Cardiac fibroblast (primary cell): ENCODE data around the gene MLLT1.

Experiments
- DNase-seq, 2 donors: peaks; one replicate each; pipeline versions ENCODE4 v3.0.0 to v3.0.0-alpha.2; 2010; ENCODE audit warnings: low read depth in 2 of 2
- H3K4me3 ChIP-seq, 2 donors: replicated peaks in 1 of 2; 1 replicate in 1 of 2; 2 replicates in 1 of 2; pipeline ENCODE4 v1.5.1; 2011; ENCODE audit warnings: low read depth in 2 of 2, low read length in 2 of 2, mild to moderate bottlenecking in 2 of 2, moderate library complexity in 1 of 2
- TF ChIP-seq, protein P1 (sequence below): IDR thresholded peaks from one replicate; pipeline ENCODE4 v1.5.1; 2011; ENCODE audit warnings: low read depth, mild to moderate bottlenecking, low read length, inconsistent platforms

The MLLT1 gene

DNA sequence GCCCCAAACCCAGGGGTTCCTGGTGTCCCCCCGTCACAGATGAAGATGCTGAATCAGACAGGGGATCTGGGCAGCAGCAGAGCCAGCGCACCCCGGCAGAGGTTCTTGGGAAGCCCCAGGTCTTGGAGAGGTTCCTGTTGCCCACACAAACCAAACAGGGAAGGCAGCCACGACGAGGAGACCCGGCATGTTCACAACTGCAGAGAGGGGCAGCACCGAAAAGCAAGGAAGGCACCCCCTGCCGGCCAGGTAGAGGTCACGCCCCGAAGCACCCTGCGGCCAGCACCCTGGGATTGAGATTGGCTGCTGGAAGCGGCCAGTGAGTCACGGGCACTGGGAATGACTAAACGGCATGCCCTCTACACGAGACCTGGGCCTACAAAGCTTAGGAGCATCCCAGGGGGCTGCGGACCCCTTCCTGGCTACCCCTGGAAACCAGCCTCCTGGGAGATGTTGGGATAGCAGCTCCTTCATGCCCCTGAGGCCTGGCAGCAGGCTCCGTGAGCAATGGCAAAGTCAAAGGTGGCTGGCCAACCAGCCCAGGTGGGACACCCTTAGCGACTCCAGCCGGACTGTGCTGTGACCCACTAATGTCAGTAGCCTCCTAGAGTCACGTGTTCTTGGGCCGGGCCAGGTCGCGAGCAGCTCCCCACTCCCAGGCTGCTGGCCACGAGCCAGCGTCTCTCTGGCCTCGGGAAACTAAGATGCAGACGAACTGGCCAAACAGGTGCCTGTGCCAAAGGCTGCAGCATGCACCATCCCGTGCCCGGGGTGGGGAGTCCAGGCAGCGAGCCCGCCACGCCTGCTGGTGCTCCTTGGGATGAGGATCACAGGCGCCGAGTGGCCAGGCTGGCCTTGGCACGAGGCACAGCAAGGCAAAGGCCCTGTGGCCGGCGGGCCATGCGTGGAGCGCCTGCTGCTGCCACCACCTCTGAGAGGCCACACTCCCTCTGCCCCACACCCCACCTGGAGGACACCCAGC is 43.2 kb downstream of the MLLT1 start:
- no peak overlapping the region for H3K4me3 ChIP-seq
- DNase-seq = no peak
- TF ChIP-seq, protein P1, sequence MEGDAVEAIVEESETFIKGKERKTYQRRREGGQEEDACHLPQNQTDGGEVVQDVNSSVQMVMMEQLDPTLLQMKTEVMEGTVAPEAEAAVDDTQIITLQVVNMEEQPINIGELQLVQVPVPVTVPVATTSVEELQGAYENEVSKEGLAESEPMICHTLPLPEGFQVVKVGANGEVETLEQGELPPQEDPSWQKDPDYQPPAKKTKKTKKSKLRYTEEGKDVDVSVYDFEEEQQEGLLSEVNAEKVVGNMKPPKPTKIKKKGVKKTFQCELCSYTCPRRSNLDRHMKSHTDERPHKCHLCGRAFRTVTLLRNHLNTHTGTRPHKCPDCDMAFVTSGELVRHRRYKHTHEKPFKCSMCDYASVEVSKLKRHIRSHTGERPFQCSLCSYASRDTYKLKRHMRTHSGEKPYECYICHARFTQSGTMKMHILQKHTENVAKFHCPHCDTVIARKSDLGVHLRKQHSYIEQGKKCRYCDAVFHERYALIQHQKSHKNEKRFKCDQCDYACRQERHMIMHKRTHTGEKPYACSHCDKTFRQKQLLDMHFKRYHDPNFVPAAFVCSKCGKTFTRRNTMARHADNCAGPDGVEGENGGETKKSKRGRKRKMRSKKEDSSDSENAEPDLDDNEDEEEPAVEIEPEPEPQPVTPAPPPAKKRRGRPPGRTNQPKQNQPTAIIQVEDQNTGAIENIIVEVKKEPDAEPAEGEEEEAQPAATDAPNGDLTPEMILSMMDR = no peak

DNA sequence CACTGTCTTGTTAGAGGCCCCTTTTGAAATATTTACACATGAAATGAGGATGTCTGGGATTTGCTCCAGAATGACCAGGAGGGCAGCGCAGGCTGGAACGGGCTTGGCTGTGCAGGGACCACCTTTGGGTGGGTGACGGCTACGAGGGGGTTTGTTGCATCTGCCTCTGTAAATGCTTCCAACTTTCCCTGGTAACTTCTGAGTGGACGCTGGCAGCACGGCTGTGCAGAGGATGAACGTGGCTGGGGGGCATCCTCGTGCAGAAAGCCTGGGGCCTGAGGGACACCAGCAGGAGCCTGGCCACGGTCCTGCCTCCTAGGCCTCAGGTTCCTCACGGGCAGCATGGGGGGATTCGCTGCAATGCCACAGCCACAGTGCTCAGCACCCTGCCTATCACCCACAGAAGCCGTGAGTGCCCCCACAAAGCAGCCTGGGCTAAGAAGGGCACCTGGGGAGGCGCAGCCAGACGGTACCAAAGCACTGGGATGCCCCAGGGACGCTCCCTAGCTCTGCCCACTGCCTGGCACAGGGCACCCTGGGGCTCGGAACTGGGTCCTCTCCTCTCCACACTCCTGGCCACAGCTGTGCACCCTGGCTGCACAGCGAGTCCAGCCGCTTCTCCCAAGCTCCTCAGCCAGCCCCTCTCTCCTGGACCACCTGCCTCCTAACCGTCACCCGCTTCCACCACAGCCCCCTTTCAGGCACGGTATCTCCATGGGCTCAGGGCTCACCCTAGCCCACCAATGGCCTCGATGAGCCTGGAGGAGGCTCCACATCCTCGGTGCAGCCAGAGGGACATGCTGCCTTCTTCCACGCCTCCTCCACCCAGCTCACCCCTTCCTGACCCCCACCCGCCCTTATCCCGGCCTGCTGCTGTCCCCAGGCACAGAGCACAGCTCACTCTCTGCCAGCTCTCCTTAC is 44.5 kb downstream of the MLLT1 start:
- TF ChIP-seq, protein P1 = no peak
- no peak overlapping the region for H3K4me3 ChIP-seq
- no peak for DNase-seq

DNA sequence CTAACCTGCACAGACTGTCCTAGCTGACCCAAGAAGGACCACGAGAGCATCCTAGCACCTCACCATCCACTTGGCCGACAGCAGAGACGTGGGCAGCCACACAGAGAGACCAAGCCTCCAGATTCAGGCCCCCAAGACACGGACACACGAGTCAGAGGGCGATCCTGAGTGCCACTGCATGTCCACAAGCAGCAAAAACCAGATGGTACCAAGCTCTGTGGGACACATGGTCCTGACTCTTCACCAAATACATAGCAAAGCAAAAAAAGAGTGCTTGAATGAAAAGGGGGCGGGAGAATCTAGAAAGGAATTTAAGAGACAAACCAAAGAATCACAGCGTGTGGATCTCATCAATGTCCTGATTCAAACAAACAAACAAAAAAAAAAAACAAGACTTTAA is 45.2 kb downstream of the MLLT1 start:
- DNase-seq = no peak
- H3K4me3 ChIP-seq = no peak overlapping the region
- TF ChIP-seq, protein P1 = no peak

DNA sequence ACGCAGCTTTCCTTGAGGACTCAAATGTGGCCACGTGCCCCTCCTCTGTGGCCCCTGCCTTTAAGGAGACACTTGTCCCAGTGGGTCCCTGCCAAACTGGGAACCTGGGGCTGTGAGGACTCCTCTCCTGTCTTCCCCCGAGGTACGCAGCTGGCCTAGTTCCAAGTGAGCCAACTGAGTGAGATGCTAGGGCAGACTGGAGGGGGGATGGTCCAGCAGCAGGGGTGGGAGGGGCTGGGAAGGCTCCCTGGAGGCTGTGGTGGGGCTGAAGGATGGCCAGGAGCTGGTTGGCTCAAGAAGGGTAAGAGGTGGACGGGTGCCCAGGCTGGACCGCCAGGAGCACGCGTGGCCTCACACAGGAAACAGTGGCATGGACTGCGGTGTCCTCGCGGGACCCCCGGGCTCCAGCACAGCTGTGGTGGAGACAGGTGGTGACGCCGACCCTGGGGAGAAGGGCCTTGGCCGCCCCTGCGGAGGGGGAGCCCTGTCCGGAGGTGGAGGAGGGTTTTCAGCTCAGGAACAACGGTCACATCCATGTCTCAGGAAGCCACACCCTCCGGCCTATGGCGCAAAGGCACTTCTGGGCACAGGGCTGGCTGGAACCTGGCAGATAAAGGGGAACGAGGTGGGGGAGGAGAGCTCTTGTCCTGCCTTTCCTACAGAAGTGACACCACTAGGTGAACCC is 45.8 kb downstream of the MLLT1 start:
- TF ChIP-seq, protein P1 = no peak
- H3K4me3 ChIP-seq = no peak overlapping the region
- peak in 1 of 2 donors; percentile 44 for DNase-seq

DNA sequence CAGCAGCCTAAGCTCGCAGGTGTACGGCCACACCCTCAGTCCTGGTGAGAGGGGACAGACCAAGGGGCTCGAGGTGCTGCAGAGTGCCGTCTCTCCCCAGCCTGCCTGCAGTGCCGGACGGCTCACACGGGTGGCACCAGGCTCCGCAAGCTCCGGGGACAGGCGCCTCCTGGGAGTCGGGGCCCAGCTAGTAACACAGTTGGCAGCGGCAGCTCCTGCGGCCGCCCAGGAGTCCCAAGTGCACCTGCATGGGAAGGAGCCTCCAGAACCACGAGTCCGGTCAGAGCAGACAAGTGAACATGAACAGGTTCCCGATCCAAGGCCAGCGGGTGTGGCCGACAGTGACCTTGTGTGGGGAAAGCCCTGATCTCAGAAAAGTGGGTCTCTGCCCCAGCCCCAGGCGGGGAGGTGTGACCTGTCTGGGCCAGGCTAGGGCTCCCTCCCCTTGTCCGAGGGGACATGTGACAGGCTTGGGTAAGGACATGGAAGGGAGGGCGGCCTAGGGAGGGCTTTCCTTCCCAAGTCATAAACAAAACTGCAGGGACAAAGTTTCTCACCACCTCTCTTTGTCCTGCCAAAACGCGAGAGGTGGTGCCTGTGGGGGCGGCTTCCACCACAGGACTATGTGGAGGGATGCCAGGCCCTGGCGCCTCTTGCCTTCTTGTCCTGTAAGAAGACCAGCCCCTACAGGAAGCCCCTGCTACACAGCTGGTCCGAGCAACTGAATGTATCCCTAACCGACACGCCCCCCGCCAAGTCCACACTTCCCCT is 46.5 kb downstream of the MLLT1 start:
- DNase-seq = peak; percentile 37 to 79
- no peak overlapping the region for H3K4me3 ChIP-seq
- TF ChIP-seq, protein P1 = no peak
